ENCODE results near the gene OPA3. TPM values are rescaled to one million over a fixed set of nuclear protein-coding genes. Genes with fewer than 3 reads are reported as not detected.
A peak's percentile ranks its signal among the peaks of the same experiment; 100 is the strongest.

Gene OPA3
- total and polyA plus RNA-seq, 12 donors = 10.2 to 27.9 (median 23.5) TPM

GRCh38 chr19:45556835-45557234 is 27.8 kb downstream of the OPA3 start:
- Histone ChIP-seq H3K4me1 (peaks cover 0 to 37% (median 17%) of the 10 kb centered on the region in 9 donors), H3K36me3 (peaks cover 0 to 15% (median 7%) of the 10 kb centered on the region in 9 donors), H3K27me3 (no peaks in the 10 kb centered on the region), H3K4me3 (no peak overlapping the region), H3K9me3 (no peaks in the 10 kb centered on the region), H3K27ac (peak overlapping the region in 6 of 10 donors; percentile 10 to 45 (median 30))
- DNase-seq (peak; percentile 28 to 38), ATAC-seq (peak; percentile 18 to 89 (median 64))
- intact Hi-C loops (cut with DNase I) = loop anchor here in 6 of 10 donors (5.0 kb wide), 1 partner anchor 35 kb away; no protein-coding TSS in a partner anchor
- 55 to 60% methylated on average over 5 of the region's 5 CpGs for WGBS, 2 donors
- TF ChIP-seq CTCF (IDR thresholded peaks at IDR 0.05) = no peak

- Histone ChIP-seq H3K27ac (no peak overlapping the region), H3K4me1 (peaks cover 0 to 15% (median 6%) of the 10 kb centered on the region in 9 donors), H3K36me3 (peaks cover 0 to 15% (median 7%) of the 10 kb centered on the region in 9 donors), H3K27me3 (no peaks in the 10 kb centered on the region), H3K4me3 (no peak overlapping the region), H3K9me3 (no peaks in the 10 kb centered on the region)
- no peak for TF ChIP-seq CTCF (IDR thresholded peaks at IDR 0.05)
- intact Hi-C loops (cut with DNase I) = no loop called here
- WGBS, 2 donors = 88 to 94% methylated on average over 1 of the region's 1 CpG
- no peak for DNase-seq
- ATAC-seq = no peak
Measured at GRCh38 chr19:45554481-45554880, 30.1 kb downstream of the OPA3 start.

- peaks cover 0 to 13% (median 4%) of the 10 kb centered on the region in 9 donors for H3K4me1 ChIP-seq
- H3K36me3 ChIP-seq = peaks cover 0 to 15% (median 7%) of the 10 kb centered on the region in 9 donors
- H3K9me3 ChIP-seq = no peaks in the 10 kb centered on the region
- WGBS, 2 donors = 78 to 85% methylated on average over 32 to 34 of the region's 34 CpGs
- H3K27me3 ChIP-seq = no peaks in the 10 kb centered on the region
- no peak overlapping the region for H3K4me3 ChIP-seq
- no peak overlapping the region for H3K27ac ChIP-seq
- ATAC-seq (no peak), DNase-seq (no peak)
- no peak for TF ChIP-seq CTCF (IDR thresholded peaks at IDR 0.05)
- intact Hi-C loops (cut with DNase I) = no loop called here
Measured at GRCh38 chr19:45553464-45553863, 31.1 kb downstream of the OPA3 start.

- TF ChIP-seq CTCF (IDR thresholded peaks at IDR 0.05) = no peak
- Histone ChIP-seq H3K36me3 (peaks cover 0 to 7% (median 1%) of the 10 kb centered on the region in 9 donors), H3K4me1 (peaks cover 0 to 10% (median 0%) of the 10 kb centered on the region in 9 donors), H3K9me3 (no peaks in the 10 kb centered on the region), H3K27ac (no peak overlapping the region), H3K27me3 (no peaks in the 10 kb centered on the region), H3K4me3 (no peak overlapping the region)
- DNase-seq (no peak), ATAC-seq (peak in 7 of 8 donors; percentile 29 to 86 (median 59))
- 74 to 89% methylated on average over 9 of the region's 9 CpGs for WGBS, 2 donors
- intact Hi-C loops (cut with DNase I) = no loop called here
Measured at GRCh38 chr19:45547965-45548609, 36.5 kb downstream of the OPA3 start.

Data from heart right ventricle (tissue), 16 donors.